ENCODE measurements around the gene DHDDS. TPM values are rescaled to one million over a fixed set of nuclear protein-coding genes. Genes with fewer than 3 reads are reported as not detected.
"Not testable (repeated sequence)": the region's sequence is repeated elsewhere in the genome, so short reads cannot be mapped to it uniquely, and the experiment has no call there.

Gene DHDDS, protein sequence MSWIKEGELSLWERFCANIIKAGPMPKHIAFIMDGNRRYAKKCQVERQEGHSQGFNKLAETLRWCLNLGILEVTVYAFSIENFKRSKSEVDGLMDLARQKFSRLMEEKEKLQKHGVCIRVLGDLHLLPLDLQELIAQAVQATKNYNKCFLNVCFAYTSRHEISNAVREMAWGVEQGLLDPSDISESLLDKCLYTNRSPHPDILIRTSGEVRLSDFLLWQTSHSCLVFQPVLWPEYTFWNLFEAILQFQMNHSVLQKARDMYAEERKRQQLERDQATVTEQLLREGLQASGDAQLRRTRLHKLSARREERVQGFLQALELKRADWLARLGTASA
- total RNA-seq (2014; rRNA removed; shearing (Covaris generic)), result 26.6 and 36.7 TPM in 2 replicates

- Histone ChIP-seq H3K9me3 (replicated peaks) (no peaks in the 10 kb centered on the region), H3K27me3 (replicated peaks) (peaks cover 11% of the 10 kb centered on the region; the same call in 1 of the 2 replicates), H3K36me3 (peaks cover 28% of the 10 kb centered on the region), H3K27ac (no peak within 1 kb of the TSS), H3K4me3 (peak within 1 kb of the TSS; percentile 52), H3K4me1 (replicated peaks) (peaks cover 14% of the 10 kb centered on the region)
- DNase-seq (ENCODE audit: low read depth in 1 of 2, low spot score in 2 of 2), result peak; percentile 97 to 98
Observed at GRCh38 chr1:26431979-26432695, at the start of gene DHDDS. DHDDS (plus strand) TSS chr1:26432321; CDS start chr1:26432946, 625 bp downstream.

DNA sequence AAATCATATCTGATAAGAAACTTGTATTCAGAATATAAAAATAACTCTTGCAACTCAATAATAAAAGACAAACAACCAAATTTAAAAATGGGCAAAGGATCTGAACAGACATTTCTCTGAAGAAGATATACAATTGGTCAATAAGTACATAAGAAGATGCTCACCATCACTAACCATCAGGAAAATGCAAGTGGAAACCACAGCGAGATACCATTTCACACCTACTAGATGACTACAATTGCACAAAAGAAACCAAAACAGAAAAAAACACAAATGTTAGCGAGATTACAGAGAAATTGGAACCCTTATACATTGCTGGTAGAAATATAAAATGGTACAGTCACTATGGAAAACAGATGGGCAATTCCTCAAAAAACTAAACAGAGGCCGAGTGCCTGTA lies 48.0 kb upstream of the DHDDS start:
- no peaks in the 10 kb centered on the region for H3K9me3 ChIP-seq (replicated peaks)
- no peaks in the 10 kb centered on the region for H3K36me3 ChIP-seq
- H3K27ac ChIP-seq, result no peak overlapping the region
- peaks cover 8% of the 10 kb centered on the region for H3K4me1 ChIP-seq (replicated peaks)
- no peak overlapping the region for H3K4me3 ChIP-seq
- H3K27me3 ChIP-seq (replicated peaks), result no peaks in the 10 kb centered on the region; the same call in none of the 2 replicates
- DNase-seq (ENCODE audit: low read depth in 1 of 2, low spot score in 2 of 2), result no peak

- not testable (repeated sequence) for H3K27ac ChIP-seq; H3K4me1 ChIP-seq (replicated peaks); H3K36me3 ChIP-seq; H3K4me3 ChIP-seq; DNase-seq (ENCODE audit: low read depth in 1 of 2, low spot score in 2 of 2); H3K27me3 ChIP-seq (replicated peaks); H3K9me3 ChIP-seq (replicated peaks)
Observed at GRCh38 chr1:26385063-26385462, 47.1 kb upstream of the DHDDS start.

- no peak overlapping the region for H3K27ac ChIP-seq
- no peak overlapping the region for H3K4me3 ChIP-seq
- H3K9me3 ChIP-seq (replicated peaks), result no peaks in the 10 kb centered on the region
- H3K4me1 ChIP-seq (replicated peaks), result peaks cover 8% of the 10 kb centered on the region
- H3K27me3 ChIP-seq (replicated peaks), result no peaks in the 10 kb centered on the region; the same call in none of the 2 replicates
- peak in 1 of 2 experiments; percentile 19 for DNase-seq (ENCODE audit: low read depth in 1 of 2, low spot score in 2 of 2)
- no peaks in the 10 kb centered on the region for H3K36me3 ChIP-seq
Observed at GRCh38 chr1:26387447-26387846, 44.7 kb upstream of the DHDDS start.

GRCh38 chr1:26388791-26389445 lies 43.2 kb upstream of the DHDDS start:
- no peaks in the 10 kb centered on the region for H3K36me3 ChIP-seq
- no peak for DNase-seq (ENCODE audit: low read depth in 1 of 2, low spot score in 2 of 2)

GRCh38 chr1:26389604-26390247 lies 42.4 kb upstream of the DHDDS start:
- Histone ChIP-seq H3K27me3 (replicated peaks) (no peaks in the 10 kb centered on the region; the same call in 1 of the 2 replicates), H3K36me3 (no peaks in the 10 kb centered on the region), H3K4me1 (replicated peaks) (peaks cover 8% of the 10 kb centered on the region), H3K9me3 (replicated peaks) (no peaks in the 10 kb centered on the region), H3K27ac (no peak overlapping the region), H3K4me3 (no peak overlapping the region)
- no peak for DNase-seq (ENCODE audit: low read depth in 1 of 2, low spot score in 2 of 2)

More at GRCh38 chr1:26388791-26389445, 43.2 kb upstream of the DHDDS start:
- H3K4me1 ChIP-seq (replicated peaks), result peaks cover 8% of the 10 kb centered on the region
- H3K4me3 ChIP-seq, result no peak overlapping the region
- H3K27me3 ChIP-seq (replicated peaks), result no peaks in the 10 kb centered on the region; the same call in none of the 2 replicates
- no peak overlapping the region for H3K27ac ChIP-seq
- no peaks in the 10 kb centered on the region for H3K9me3 ChIP-seq (replicated peaks)

DNA sequence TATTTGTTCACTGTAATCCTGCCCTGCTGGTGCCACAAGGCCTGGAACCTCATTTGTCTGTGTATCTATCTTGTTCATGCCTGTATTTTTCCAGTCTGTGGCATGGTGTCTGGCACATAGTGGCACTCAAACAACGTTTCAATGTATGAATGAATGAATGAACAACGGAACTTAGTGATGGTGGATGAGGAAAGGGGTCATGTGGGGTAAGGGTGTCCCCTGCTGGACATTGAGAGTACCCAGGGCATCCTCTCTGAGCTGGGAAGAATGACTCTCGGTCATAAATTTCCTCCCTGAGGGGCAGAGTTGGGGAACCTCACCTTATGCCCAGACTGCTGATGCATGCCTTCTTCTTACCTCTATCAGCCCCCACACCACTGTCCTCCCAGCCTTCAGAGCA lies 40.7 kb upstream of the DHDDS start:
- H3K4me3 ChIP-seq, result no peak overlapping the region
- H3K36me3 ChIP-seq, result no peaks in the 10 kb centered on the region
- no peaks in the 10 kb centered on the region; the same call in 1 of the 2 replicates for H3K27me3 ChIP-seq (replicated peaks)
- DNase-seq (ENCODE audit: low read depth in 1 of 2, low spot score in 2 of 2), result no peak
- no peaks in the 10 kb centered on the region for H3K9me3 ChIP-seq (replicated peaks)
- no peak overlapping the region for H3K27ac ChIP-seq
- H3K4me1 ChIP-seq (replicated peaks), result peaks cover 8% of the 10 kb centered on the region

GRCh38 chr1:26395754-26396153 lies 36.4 kb upstream of the DHDDS start:
- Histone ChIP-seq H3K27ac (no peak overlapping the region), H3K4me3 (no peak overlapping the region), H3K9me3 (replicated peaks) (no peaks in the 10 kb centered on the region), H3K27me3 (replicated peaks) (no peaks in the 10 kb centered on the region), H3K4me1 (replicated peaks) (no peaks in the 10 kb centered on the region), H3K36me3 (no peaks in the 10 kb centered on the region)
- no peak for DNase-seq (ENCODE audit: low read depth in 1 of 2, low spot score in 2 of 2)

- Histone ChIP-seq H3K9me3 (replicated peaks) (no peaks in the 10 kb centered on the region; the same call in 1 of the 2 replicates), H3K4me3 (no peak overlapping the region), H3K27me3 (replicated peaks) (no peaks in the 10 kb centered on the region), H3K27ac (no peak overlapping the region), H3K4me1 (replicated peaks) (peaks cover 5% of the 10 kb centered on the region), H3K36me3 (no peaks in the 10 kb centered on the region)
- no peak for DNase-seq (ENCODE audit: low read depth in 1 of 2, low spot score in 2 of 2)
Observed at GRCh38 chr1:26399034-26399433, 33.1 kb upstream of the DHDDS start.

- Histone ChIP-seq H3K9me3 (replicated peaks) (no peaks in the 10 kb centered on the region; the same call in 1 of the 2 replicates), H3K27me3 (replicated peaks) (no peaks in the 10 kb centered on the region), H3K4me1 (replicated peaks) (peaks cover 19% of the 10 kb centered on the region), H3K27ac (no peak overlapping the region), H3K4me3 (no peak overlapping the region), H3K36me3 (no peaks in the 10 kb centered on the region)
- DNase-seq (ENCODE audit: low read depth in 1 of 2, low spot score in 2 of 2), result no peak
Observed at GRCh38 chr1:26401891-26402290, 30.2 kb upstream of the DHDDS start.

GRCh38 chr1:26403656-26404055 lies 28.5 kb upstream of the DHDDS start:
- Histone ChIP-seq H3K4me3 (no peak overlapping the region), H3K4me1 (replicated peaks) (peaks cover 19% of the 10 kb centered on the region), H3K36me3 (no peaks in the 10 kb centered on the region), H3K27ac (no peak overlapping the region), H3K27me3 (replicated peaks) (peaks cover under 1% of the 10 kb centered on the region), H3K9me3 (replicated peaks) (no peaks in the 10 kb centered on the region; the same call in 1 of the 2 replicates)
- no peak for DNase-seq (ENCODE audit: low read depth in 1 of 2, low spot score in 2 of 2)

DNA sequence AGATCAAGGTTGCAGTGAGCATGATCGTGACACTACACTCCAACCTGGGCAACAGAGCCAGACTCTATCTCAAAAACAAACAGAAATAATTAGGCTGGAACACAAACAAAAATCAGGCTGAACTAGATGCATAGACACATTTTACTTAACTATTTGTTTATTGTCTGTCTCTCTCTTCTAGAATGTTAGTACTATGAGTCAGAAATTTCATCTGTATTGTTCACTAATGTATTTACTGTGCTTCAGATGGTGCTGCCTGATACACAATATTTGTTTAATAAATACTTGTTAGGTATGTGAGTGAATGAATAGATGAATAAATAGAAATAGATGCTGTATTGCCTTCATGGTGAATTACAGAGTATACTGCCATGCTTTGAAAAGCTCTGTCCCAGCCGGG lies 27.5 kb upstream of the DHDDS start:
- Histone ChIP-seq H3K27me3 (replicated peaks) (peaks cover 9% of the 10 kb centered on the region), H3K9me3 (replicated peaks) (no peaks in the 10 kb centered on the region; the same call in 1 of the 2 replicates), H3K27ac (peak overlapping the region; percentile 90), H3K36me3 (no peaks in the 10 kb centered on the region), H3K4me3 (no peak overlapping the region), H3K4me1 (replicated peaks) (peaks cover 29% of the 10 kb centered on the region)
- DNase-seq (ENCODE audit: low read depth in 1 of 2, low spot score in 2 of 2), result peak in 1 of 2 experiments; percentile 70

DNA sequence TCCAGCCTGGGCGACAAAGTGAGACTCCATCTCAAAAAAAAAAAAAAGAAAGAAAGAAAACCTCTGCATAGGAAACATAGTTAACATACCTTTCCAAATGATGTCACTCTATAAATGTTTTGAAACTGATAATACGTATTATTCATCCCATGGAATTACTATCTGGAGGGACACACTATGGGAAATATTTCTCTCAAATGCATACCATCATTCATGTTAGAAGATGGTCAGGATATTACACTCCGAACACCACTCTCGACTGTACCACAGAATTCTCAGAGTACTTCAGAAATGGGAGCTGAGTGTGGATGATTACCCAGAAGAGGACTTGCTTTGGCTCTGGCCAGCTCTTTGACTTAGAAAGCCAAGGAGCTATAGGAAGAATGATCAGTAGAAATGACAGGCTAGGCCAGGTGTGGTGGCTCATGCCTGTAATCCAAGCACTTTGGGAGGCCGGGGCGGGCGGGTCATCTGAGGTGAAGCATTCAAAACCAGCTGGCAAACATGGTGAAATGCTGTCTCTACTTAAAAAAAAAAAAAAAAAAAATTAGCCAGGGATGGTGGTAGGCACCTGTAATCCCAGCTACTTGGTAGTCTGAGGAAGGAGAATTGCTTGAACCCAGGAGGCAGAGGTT lies 26.7 kb upstream of the DHDDS start:
- Histone ChIP-seq H3K4me1 (replicated peaks) (peaks cover 29% of the 10 kb centered on the region), H3K4me3 (no peak overlapping the region), H3K36me3 (no peaks in the 10 kb centered on the region), H3K9me3 (replicated peaks) (no peaks in the 10 kb centered on the region; the same call in 1 of the 2 replicates), H3K27me3 (replicated peaks) (peaks cover 12% of the 10 kb centered on the region), H3K27ac (peak overlapping the region; percentile 90)
- DNase-seq (ENCODE audit: low read depth in 1 of 2, low spot score in 2 of 2), result peak in 1 of 2 experiments; percentile 69
